Osteoblast (primary cell): ENCODE data around the gene RHOD. TPM values are rescaled to one million over a fixed set of nuclear protein-coding genes. Genes with fewer than 3 reads are reported as not detected.

Experiments used
- DNase-seq: peaks from one replicate; pipeline ENCODE4 v3.0.0; 2011; ENCODE audit warnings: low spot score, mixed read lengths; ENCODE audit not compliant: insufficient read length; ENCODE audit errors: missing footprints
- H2AFZ ChIP-seq: 2 replicates; pipeline ENCODE4 v1.6.0; 2011; ENCODE audit warnings: mild to moderate bottlenecking, low read length
- H3K27ac ChIP-seq: 2 replicates; pipeline ENCODE4 v1.5.1; 2011; ENCODE audit warnings: mild to moderate bottlenecking, low read depth, low read length, moderate library complexity
- H3K27me3 ChIP-seq: 2 replicates; pipeline ENCODE4 v1.6.0; 2012; ENCODE audit warnings: mild to moderate bottlenecking, control low read depth, inconsistent platforms, low read length, moderate library complexity; ENCODE audit not compliant: insufficient read depth
- H3K36me3 ChIP-seq: 2 replicates; pipeline ENCODE4 v1.5.1; 2011; ENCODE audit warnings: mild to moderate bottlenecking, low read length, control low read depth, moderate library complexity; ENCODE audit not compliant: insufficient read depth
- H3K4me1 ChIP-seq: 2 replicates; pipeline ENCODE4 v1.5.1; 2011; ENCODE audit warnings: mild to moderate bottlenecking, low read length, control low read depth, moderate library complexity; ENCODE audit not compliant: insufficient read depth
- H3K4me2 ChIP-seq: 2 replicates; pipeline ENCODE4 v1.6.0; 2011; ENCODE audit warnings: mild to moderate bottlenecking, low read length; ENCODE audit not compliant: insufficient read depth
- H3K4me3 ChIP-seq: fragments of 200-600 bp; sonication (generic); 3 replicates; pipeline ENCODE4 v1.5.1; 2012; ENCODE audit warnings: mild to moderate bottlenecking, low read length, inconsistent platforms; ENCODE audit not compliant: insufficient read depth
- H3K79me2 ChIP-seq: 2 replicates; pipeline ENCODE4 v1.6.0; 2012; ENCODE audit warnings: mild to moderate bottlenecking, low read length, control low read depth, inconsistent platforms; ENCODE audit not compliant: insufficient read depth
- H3K9me3 ChIP-seq: 2 replicates; pipeline ENCODE4 v1.5.1; 2011; ENCODE audit warnings: low read depth, low read length, control low read depth
- H4K20me1 ChIP-seq: 2 replicates; pipeline ENCODE4 v1.6.0; 2012; ENCODE audit warnings: mild to moderate bottlenecking, low read length, control low read depth; ENCODE audit not compliant: insufficient read depth
- total RNA-seq: library from RNA; depleted of rRNA; stranded (reverse); fragments of >200 nt; gene quantifications from 2 replicates; pipeline ENCODE4 v1.2.3, GENCODE V29; 2012
- TF ChIP-seq, protein P1 (sequence below): IDR thresholded peaks from 2 replicates; pipeline ENCODE4 v1.5.1; 2011; ENCODE audit warnings: mild to moderate bottlenecking, low read depth, low read length, moderate library complexity; ENCODE audit errors: extremely low read depth

The RHOD gene
- total RNA-seq, 1 donor: 27.5 TPM

DNA sequence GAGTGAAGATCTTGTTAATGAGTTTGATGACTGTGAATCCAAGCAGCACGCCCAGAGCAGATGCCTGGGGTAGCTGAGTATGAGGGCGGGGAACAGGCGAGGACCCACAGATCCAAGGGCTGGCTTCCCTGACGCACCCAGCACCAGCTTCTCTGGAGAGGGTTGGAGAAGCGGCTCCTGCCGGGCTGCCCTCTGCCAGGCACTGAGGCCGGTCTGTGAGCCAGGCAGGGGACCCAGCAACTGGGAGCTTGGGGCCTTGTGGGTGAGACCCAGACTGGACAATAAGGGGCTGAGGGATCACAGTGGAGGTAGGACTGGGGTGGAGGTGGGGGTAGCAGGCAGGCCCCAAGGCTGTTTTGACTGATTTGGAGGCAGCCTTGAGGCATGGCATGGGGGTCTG lies 42.3 kb upstream of the RHOD start:
- H4K20me1 ChIP-seq: no peaks in the 10 kb centered on the region
- no peaks in the 10 kb centered on the region for H3K79me2 ChIP-seq
- H3K36me3 ChIP-seq: no peaks in the 10 kb centered on the region
- H3K27me3 ChIP-seq: no peaks in the 10 kb centered on the region
- no peak for DNase-seq
- H3K4me1 ChIP-seq: no peaks in the 10 kb centered on the region
- TF ChIP-seq, protein P1, sequence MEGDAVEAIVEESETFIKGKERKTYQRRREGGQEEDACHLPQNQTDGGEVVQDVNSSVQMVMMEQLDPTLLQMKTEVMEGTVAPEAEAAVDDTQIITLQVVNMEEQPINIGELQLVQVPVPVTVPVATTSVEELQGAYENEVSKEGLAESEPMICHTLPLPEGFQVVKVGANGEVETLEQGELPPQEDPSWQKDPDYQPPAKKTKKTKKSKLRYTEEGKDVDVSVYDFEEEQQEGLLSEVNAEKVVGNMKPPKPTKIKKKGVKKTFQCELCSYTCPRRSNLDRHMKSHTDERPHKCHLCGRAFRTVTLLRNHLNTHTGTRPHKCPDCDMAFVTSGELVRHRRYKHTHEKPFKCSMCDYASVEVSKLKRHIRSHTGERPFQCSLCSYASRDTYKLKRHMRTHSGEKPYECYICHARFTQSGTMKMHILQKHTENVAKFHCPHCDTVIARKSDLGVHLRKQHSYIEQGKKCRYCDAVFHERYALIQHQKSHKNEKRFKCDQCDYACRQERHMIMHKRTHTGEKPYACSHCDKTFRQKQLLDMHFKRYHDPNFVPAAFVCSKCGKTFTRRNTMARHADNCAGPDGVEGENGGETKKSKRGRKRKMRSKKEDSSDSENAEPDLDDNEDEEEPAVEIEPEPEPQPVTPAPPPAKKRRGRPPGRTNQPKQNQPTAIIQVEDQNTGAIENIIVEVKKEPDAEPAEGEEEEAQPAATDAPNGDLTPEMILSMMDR: no peak
- H3K27ac ChIP-seq: no peak overlapping the region
- no peak overlapping the region for H2AFZ ChIP-seq
- H3K4me3 ChIP-seq: no peak overlapping the region
- H3K9me3 ChIP-seq: no peaks in the 10 kb centered on the region
- H3K4me2 ChIP-seq: no peak overlapping the region

DNA sequence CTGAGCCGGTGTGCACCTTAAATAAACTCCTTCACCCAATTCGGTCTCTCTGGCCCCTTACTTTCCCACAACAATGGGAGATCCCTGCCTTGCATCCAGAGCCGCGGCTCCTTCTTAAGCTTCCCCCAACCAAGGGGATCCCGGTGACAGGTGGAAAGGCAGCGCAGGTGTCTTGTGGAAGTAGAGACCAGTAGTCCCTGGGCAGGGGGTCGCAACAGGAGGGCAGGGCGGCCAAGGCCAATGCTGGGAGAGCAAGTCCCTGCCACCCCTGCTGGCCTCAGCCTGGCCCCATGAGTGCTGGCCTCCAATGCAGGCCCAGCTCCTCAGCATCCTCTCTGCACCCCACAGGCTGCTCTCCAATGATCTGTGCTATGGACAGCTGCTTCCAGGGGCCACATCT lies 41.6 kb upstream of the RHOD start:
- Histone ChIP-seq H3K9me3 (no peaks in the 10 kb centered on the region), H4K20me1 (no peaks in the 10 kb centered on the region), H3K4me2 (no peak overlapping the region), H2AFZ (no peak overlapping the region), H3K36me3 (no peaks in the 10 kb centered on the region), H3K4me3 (no peak overlapping the region), H3K27ac (no peak overlapping the region), H3K27me3 (no peaks in the 10 kb centered on the region), H3K4me1 (no peaks in the 10 kb centered on the region), H3K79me2 (no peaks in the 10 kb centered on the region)
- DNase-seq: peak; percentile 81
- TF ChIP-seq, protein P1: no peak

DNA sequence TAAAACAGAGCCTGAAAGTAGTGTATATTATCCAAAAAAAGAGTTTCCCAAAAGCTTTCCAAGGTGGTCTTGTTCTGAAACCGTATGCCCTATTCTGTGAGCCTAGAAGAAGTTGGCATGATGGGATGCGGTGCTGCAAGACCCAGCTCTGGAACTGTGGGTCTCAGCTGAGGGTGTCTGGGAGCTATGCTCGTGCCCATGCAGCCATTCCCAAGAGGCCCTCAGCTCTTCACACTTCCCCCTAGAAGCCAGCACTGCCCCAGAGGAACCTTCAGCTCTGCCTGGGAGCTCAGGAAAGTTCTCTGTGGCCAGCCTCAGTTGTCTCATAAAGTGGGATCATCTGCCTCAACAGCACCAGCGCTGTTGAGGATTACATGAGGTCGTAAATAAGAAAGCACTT lies 40.1 kb upstream of the RHOD start:
- Histone ChIP-seq H2AFZ (no peak overlapping the region), H3K79me2 (no peaks in the 10 kb centered on the region), H3K4me3 (no peak overlapping the region), H3K9me3 (no peaks in the 10 kb centered on the region), H3K27me3 (no peaks in the 10 kb centered on the region), H3K4me1 (no peaks in the 10 kb centered on the region), H3K4me2 (no peak overlapping the region), H3K36me3 (no peaks in the 10 kb centered on the region), H4K20me1 (no peaks in the 10 kb centered on the region), H3K27ac (no peak overlapping the region)
- TF ChIP-seq, protein P1: no peak
- peak; percentile 57 for DNase-seq

DNA sequence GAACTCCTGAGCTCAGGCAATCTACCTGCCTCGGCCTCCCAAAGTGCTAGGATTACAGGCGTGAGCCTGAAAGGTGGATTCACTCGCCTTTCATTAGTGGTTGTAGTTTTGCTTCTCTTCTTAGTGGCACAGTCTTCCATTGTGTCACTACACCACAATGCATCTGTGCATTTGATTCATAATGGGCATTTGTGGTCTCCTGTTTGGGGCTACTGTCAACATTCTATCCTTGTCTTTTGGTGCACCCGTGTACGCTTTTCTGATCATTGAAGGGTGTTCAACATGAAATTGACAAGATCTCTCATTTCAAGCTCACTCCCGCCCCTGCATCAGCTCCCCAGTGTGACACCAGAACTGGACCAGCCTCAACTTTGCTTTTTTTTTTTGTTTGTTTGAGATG lies 35.7 kb upstream of the RHOD start:
- Histone ChIP-seq H3K4me1 (peaks cover 26% of the 10 kb centered on the region), H2AFZ (no peak overlapping the region), H3K79me2 (no peaks in the 10 kb centered on the region), H3K9me3 (no peaks in the 10 kb centered on the region), H3K27me3 (no peaks in the 10 kb centered on the region), H3K4me2 (no peak overlapping the region), H3K27ac (no peak overlapping the region), H4K20me1 (no peaks in the 10 kb centered on the region), H3K4me3 (no peak overlapping the region), H3K36me3 (no peaks in the 10 kb centered on the region)
- TF ChIP-seq, protein P1: no peak
- peak; percentile 47 for DNase-seq
